ENCODE data around the gene SLK.

Gene SLK

DNA sequence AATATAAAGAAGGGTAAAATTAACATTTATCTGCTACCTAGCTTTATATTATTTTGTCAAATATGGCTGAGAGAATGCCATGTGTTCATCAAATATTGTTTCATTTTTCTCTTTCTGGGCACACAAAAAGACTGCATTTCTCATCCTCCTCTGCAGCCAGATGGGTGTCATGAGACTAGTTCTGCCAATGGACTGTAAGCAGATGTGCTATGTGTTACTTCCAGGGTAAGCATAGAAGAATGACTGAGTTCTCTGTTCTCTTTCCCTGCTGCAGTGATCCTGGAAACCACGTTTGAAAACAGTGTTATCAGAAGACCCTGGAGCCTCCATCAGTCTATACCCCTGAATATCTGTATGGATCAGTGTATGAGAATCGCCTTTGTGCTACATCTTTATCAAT lies 24.1 kb upstream of the SLK start:
- no peak for DNase-seq (ENCODE audit: low read depth)

DNA sequence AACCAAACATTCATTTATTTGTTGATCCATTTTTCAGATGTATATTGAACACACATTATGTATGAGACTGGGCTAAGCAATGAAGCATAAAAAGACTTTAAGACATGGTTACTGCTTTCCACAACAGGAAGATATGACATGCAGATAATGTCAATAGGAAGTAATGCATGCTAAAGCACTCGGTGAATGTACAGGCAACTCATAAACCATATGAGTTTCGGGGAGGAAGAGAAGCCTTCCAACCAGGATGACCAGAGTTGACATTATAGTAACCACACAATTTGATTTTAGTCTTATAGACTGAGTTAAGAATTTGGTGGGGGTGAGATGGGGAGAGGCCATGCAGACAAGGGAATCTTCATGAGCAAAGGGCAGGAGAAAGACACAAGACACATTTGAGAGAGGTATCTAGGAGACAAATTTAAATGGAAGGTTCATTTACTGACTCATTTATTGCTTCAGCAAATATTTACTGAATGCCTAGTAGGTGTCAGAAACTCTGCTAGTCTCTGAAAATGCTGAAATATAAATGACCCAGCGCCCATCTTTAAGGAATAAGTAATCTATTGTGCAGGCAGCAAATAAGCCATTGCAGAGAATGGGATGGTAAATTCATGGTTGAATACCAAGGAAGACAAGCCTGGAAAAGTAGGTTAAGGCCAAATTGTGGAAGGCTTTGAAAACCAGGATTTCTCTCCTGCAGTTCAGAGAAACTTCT lies 19.0 kb upstream of the SLK start:
- DNase-seq (ENCODE audit: low read depth): no peak

DNA sequence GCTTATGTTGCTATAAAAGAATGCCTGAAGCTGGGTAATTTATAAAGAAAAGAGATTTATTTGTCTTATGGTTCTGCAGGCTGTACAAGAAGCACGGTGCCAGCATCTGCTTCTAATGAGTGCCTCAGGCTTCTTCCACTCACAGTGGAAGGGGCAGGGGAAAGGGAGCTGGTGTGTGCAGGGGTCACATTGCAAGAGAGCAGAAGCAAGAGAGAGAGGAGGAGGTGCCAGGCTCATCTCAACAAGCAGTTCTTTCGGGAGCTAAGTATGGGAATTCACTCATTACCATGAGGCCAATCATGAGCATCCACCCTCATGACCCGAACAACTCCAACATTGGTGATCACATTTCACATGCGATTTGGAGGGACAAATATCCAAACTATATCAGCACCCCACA lies 17.2 kb upstream of the SLK start:
- no peak for DNase-seq (ENCODE audit: low read depth)

DNA sequence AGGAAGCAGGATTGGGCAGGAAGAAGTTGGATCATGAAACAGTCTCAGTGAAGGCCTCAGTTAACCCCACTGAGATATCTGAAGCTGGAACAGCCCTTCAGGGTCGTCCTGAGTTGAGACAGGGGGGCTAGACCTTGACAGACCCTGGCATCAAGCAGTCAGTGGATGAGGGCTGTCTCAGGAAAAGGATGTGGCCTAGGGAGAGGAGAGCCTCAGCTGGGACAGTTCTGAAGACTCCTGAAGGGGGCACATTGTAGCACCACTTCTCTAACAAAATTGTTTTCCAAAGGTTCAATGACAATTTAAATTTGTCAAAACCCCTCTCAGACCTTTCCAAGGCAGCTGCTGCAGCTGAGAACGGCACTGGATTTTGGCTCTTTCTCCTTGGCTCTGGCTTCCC lies 15.8 kb upstream of the SLK start:
- DNase-seq (ENCODE audit: low read depth): no peak

DNA sequence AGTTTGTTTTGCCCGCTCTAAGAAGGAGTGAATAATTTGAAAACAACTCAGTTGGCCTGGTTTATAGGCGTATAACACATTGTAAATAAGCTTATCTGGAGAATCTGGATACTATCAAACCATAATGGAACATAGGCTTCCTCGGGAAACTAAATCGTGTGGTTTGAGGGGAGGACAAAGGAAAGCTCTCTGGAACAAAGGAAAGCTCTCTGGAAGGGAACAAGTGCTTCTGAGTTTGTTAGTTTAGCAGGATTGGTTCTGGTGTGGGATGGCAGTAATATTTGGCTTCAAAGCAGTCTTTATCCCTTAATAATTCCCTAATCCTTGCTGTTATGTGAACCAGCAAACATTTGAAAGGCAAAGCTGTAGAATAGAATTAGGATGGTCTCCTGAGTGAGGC lies 15.0 kb upstream of the SLK start:
- DNase-seq (ENCODE audit: low read depth): no peak

DNA sequence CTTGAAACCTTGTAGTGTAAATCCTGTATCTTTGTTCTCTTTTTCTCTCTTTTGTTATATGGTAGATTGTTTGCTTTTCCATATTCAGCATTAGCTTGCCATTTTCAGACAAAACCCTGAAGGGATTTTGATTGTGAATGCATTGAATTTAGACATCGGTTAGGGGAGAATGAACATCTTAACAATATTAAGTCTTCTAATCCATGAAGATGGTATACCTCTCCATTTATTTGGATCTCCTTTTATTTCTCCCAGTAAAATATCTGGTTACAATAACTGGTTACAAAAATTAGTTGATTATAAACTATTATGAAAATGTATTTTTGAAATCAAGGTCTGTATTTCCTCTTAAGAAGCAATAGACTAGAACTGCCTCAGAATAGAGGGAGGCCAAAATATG lies 12.4 kb upstream of the SLK start:
- no peak for DNase-seq (ENCODE audit: low read depth)

DNA sequence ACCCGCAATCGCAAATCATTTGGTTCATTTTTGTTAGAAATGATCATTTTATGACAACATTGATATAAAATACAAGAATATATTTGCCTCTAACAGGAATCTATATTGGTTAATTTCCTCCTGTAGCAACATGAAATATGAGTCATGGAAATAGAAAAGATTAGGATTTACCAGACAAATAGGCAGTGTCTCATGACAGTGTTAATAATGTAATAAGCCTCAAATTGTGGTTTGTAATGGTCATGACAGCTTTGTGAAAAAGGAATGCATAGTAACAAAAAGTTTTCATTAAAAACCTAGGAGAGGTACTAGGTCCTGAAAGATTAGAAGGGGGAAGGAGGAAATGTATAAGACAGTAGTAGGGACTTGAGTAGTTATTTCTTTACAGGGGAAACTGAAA lies 7.9 kb upstream of the SLK start:
- no peak for DNase-seq (ENCODE audit: low read depth)

DNA sequence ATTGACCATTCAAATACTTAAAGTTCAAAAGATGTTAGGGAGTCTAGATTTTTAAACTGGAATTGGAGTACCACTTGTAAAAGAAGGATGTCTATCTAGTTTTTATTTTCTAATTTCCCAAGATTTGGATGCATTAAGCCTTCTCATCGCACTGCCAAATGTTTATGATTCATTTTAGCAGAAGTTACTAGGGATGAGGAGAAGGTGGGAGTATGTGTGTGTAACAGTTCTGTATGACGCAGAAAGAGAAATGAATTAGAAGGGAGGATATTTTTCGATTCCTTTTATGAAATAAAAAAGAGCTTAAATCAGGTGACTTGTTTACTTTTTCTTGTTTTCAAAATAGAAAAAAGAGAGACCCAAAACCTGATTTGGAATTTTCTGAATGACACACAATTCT lies 6.8 kb upstream of the SLK start:
- no peak for DNase-seq (ENCODE audit: low read depth)

DNA sequence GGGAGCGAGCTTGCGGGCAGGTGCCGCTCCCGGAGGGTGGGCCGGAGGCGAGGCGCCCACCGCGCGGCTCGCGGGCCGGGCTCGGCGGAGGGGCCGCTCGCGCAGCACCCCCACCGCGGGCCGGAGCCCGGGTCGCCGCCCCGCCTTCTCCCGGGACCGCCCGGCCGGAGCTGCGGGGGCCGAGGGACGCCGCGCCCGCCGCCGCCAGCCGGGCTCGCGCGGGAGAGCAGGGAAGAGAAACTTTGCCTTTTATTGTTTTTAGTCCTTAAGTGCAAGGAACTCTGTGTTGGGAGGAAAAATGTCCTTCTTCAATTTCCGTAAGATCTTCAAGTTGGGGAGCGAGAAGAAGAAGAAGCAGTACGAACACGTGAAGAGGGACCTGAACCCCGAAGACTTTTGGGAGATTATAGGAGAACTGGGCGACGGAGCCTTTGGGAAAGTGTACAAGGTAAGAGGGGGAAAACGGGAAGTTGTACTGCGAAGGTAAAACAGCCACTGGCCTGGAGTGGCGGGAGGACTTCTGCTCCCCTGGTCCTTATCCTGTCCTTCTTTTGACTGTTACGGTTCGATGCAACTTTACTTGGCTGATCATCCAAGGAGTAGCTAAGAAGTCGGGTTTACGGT lies 620 bp downstream of the SLK start:
- DNase-seq (ENCODE audit: low read depth): no peak

DNA sequence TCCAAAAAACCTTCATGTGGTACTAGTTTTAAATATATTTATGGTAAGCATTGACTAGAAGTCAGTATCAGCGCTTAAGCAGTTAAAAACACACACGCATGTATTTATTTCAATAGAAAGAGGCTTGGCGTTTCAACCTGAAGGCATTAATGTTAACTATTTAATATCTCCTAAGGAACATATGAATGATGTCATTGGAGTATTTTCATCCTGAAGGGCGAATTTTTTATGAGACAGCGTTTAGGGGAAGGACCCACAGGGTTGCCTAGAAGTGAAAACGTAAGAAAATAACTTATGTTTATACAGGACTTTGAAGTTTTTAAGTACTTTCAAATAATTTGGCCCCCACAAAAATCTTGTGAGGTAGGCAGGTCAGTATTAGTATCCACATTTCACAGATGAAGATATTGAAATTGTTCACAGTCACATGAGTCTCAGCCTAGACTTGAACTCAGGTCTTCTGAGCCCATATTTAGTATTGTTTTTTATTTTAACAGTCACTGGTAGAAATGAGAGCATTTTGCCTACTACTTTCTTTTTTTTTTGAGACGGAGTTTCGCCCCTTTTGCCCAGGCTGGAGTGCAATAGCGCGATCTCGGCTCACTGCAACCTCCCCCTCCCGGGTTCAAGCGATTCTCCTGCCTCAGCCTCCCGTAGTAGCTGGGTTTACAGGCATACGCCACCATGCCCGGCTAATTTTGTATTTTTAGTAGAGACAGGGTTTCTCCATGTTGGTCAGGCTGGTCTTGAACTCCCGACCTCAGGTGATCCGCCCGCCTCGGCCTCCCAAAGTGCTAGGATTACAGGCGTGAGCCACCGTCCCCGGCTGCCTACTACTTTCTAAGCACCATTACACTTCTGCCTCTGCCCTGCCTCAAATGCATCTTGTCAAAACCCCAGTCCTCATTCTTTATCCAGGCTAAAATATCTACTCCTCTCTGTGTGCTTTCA lies 1.8 kb downstream of the SLK start:
- DNase-seq (ENCODE audit: low read depth): no peak

DNA sequence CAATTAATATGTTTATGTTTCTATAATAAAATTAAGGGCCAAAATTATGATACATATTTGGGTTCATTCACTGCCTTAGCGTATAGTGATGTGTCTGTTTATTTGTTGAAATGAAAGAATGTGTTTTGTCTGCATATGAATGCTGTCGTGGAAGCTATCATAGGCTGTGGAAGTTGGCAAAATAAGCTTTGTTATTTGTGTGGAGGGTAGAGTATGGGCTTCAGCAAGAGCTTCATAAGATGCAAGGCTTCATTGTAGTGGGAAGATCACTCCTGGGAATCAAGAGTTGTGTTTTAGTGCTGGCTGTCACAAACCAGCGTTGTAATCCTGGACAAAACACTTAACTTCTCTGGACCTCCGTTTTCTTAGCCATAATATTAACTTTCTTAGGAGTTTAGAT lies 2.5 kb downstream of the SLK start:
- no peak for DNase-seq (ENCODE audit: low read depth)

DNA sequence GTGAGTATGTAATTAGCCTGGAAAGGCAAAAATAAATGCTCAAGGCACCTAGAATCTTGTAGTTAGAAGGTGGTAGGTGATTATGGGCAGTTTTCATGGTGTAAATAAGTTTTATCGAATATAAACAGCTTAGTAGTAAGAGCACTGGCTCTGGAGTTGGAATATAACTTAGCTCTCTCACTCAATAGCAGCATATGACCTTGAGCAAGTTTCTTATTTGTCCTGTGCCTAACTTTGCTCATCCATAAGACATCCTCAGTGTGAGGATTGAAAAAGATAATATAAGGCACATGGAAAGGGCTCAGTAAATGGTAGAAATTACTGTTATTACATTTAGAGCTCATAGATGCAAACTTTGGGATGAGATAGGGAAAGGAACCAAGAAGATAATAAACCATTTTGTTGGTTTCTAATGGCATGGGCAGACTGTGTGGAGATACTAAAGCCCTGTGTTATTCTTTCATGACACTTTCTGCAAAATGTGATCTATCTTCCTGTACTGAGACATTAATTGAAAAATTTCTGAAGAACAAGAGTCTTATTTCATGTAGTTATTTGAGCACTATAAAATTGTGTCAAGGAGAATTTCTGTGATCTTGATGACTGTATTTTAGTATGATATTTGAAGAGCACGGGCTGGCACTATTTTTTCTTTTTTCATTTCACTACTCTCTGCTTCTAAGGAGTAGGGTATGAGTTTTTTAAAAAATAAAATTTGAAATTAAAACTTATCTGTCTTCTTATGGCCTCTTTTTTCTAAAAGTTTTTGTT lies 3.1 kb downstream of the SLK start:
- no peak for DNase-seq (ENCODE audit: low read depth)

DNA sequence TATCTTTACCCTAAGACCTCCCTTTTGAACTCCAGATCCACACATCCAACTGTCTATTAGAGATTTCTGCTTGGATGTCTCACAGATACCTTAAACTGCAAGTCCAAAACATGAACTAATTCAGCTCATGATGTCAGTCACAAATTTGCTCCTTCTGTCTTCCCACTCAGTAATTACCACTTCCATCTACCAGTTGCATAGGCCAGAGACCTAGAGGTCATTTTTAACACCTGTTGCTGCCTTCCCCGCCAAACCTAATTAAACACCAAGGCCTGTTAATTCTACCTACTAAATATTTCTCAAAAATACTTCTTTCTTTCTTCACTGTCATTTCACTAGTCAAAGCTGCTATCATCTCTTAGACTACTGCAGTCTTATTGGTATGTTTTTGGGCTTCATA lies 8.2 kb downstream of the SLK start:
- DNase-seq (ENCODE audit: low read depth): no peak

DNA sequence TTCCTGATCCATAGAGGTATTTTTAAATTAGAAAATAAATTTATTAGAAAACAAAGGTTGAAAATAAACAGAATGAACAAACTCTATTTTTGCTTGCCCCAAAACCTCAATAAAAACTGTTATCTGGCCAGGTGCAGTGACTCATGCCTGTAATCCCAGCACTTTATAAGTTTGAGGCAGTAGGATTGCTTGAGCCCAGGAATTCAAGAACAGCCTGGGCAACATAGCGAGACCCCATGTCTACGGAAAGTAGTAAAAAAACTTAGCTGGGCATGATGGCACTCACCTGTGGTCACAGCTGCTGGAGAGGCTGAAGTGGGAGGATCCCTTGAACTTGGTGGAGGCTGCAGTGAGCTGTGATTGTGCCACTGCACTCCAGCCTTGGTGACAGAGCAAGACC lies 10.3 kb downstream of the SLK start:
- DNase-seq (ENCODE audit: low read depth): no peak

DNA sequence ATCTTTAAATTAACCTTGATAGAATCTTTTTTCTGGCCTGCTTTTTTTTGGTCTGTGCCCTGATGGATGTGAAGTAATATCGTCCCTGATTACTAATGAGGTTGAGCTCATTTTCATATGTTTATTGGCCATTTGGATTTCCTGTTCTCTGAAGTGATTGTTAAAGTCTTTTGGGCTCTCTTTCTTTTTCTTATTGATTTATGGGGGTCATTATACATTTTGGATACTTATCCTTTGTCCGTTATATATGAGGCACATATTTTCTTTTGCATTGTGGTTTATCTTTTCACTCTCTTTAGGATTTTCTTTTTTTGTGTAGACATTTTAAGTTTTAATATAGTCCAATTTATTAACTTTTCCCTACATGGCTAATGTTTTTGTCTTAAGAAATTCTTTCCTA lies 12.6 kb downstream of the SLK start:
- DNase-seq (ENCODE audit: low read depth): no peak

DNA sequence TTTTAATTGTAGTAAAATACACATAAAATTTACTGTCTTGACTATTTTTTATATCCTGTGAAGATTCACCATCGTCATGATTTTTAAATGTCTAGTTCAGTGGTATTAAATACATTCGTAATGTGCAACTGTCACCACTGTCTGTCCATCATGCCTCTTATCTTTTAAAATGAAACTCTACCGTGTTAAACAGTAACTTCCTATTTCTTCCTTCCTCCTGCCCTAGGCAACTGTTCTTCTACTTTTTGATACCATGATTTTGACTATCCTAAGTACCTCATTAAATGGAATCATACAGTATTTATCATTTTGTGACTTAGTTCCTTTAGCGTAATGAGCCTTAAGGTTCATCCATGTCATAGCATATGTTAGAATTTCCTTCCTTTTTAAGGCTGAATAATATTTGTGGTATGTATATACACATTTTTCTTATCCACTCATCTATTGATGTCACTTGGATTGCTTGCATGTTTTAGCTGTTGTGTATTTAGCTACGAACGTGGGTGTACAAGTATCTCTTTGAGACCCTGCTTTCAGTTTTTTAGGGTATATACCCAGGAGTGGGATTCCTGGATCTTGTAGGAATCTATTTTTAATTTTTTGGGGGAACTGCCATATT lies 13.5 kb downstream of the SLK start:
- DNase-seq (ENCODE audit: low read depth): no peak

DNA sequence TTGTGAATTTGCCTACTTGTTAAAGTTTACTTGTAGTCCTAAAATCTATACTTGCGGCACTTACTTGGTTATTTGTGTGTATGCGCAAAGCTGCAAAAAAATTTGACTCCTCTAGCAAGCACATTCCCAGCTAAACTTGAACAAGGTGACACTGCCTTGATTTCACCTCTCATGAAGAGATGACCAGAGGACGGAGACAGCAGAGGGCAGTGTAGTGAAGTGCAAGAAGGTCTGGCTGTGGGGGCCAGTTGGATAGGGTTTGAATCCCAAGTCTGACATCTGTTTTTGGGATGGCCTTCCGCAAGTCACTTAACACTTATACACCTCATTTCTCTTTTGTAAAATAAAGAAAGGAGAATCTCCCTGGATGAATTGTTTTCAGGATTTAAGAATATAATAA lies 15.7 kb downstream of the SLK start:
- DNase-seq (ENCODE audit: low read depth): no peak

DNA sequence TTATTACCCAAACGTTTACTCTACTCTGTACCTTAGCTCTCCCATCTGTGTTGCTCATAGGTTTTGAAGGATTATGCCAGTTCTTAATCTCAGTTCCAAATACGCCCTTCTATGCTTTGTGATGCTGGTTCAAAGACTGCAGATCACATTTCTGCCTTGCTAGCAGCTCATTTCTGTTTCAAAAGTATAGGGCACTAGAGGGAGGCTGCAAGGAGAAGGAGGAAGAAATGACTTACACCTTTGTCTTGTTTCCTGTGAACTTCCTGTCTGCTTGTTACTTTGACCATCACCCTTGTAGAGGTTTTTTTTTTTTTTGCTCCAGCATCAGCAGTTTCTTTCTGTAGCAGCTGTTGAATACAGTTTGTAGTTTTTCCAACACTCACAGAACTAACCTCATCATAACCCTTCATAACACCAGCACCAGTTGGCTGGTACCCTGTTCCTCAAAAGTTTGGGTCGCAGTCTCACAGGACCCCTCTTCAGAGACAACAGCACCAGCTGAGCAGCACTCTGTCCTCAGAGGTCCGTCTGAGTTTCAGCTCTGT lies 16.5 kb downstream of the SLK start:
- DNase-seq (ENCODE audit: low read depth): no peak

DNA sequence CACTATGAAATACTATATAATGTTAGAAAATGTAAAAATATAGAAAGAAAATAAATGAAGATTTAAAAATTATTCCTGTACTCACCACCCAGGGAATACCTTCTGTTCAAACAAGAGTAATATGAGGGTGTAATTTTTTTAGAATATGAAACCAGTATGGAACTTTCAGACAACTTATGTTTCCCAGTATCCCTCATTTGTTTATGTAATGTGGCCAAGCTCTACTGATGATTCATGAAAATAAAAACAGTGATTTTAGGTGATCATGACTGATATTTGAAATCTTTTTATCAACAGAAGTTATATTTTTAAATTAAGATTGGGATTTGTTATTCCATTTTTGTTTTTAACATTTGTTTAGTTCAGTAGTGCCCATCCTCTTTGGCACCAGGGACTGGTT lies 18.8 kb downstream of the SLK start:
- no peak for DNase-seq (ENCODE audit: low read depth)

DNA sequence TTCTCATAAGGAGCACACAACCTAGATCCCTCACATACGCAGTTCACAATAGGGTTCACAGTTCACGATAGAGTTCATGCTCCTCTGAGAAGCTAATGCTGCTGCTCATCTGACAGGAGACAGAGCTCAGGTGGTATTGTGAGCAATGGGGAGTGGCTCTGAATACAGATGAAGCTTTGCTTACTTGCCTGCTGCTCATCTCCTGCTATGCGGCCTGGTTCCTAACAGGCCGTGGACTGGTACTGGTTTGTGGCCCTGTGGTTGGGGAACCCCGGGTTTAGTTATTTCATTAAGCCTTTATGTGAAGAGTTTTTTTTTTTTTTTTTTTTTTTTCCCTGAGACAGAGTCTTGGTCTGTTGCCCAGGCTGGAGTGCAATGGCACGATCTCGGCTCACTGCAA lies 19.4 kb downstream of the SLK start:
- DNase-seq (ENCODE audit: low read depth): no peak

DNA sequence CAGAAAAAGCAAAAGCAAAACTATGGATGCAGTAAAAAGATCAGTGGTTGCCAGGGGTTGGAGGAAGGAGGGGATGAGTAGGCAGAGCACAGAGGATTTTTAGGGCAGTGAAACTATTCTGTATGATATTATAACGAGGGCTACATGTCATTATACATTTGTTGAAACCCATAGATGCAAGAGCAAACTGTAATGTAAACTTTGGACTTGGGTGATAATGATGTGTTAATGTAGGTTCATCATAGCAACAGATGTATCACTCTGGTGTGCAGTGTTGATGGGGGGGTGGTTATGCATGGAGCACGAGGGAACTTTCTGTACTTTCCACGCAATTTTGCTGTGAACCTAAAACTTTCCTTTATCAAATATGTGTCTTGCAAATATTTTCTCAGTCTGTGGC lies 23.2 kb downstream of the SLK start:
- DNase-seq (ENCODE audit: low read depth): no peak

DNA sequence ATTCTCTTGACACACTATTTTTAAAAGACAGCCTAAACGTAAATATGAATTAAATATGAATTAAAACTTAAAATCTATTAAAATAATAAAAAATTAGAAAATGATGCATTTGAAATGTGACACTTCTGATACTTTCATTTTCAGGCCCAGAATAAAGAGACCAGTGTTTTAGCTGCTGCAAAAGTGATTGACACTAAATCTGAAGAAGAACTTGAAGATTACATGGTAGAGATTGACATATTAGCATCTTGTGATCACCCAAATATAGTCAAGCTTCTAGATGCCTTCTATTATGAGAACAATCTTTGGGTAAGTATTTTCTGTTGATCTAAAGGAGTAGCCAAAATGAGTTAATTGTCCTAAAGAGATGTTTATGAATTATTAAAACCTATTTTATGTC lies 23.6 kb downstream of the SLK start:
- no peak for DNase-seq (ENCODE audit: low read depth)

All from CMK (cell line).